GM21367 (cell line): Measurements from ENCODE around the gene RFX6.

Experiments
- ATAC-seq: cut with Tn5 transposase; IDR thresholded peaks from one replicate; pipeline ENCODE4 v1.9.1; 2021; ENCODE audit not compliant: unreplicated experiment

The RFX6 gene

DNA sequence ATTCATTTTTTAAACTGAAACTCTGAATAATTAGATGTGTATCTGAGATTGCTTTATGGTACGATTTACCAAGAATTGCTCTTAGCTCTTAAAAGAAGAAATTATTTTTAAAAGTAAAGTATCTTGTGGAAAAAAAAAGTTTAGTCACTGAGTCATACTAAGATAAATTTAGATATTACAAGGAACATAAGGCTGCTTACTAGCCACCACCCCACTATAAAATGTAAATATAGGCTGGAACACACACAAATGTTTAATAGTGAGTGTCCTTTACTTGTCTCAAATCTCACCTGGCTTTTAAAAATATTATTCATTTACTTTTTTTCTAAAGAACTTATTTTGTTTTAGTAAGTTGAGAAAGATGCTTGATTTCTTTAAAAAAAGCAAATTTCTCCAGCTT lies 17.6 kb downstream of the RFX6 start:
- no peak for ATAC-seq

- no peak for ATAC-seq
Measured at GRCh38 chr6:116895935-116896334, 18.9 kb downstream of the RFX6 start.

- no peak for ATAC-seq
Measured at GRCh38 chr6:116902634-116903033, 25.6 kb downstream of the RFX6 start.

- ATAC-seq = no peak
Measured at GRCh38 chr6:116922853-116923548, 46.0 kb downstream of the RFX6 start.

DNA sequence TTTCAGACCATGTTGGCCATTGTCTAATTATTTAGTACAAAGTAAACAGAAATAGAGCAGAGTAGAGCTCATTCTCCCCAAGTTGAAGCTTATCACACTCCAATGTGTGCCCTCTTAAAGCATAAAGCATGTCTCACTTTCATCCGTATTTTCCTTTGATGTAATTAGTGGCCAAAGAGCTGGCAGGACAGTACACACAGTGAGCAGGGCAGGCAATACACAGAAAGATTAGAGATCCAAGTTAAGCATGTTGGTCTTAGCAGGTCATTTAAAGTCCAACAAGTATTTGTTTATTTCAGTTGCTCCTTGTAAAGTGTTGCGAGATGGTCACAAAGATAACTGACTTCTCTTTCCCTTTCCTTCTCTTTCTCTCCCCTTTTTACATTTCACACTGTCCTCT lies 47.2 kb downstream of the RFX6 start:
- ATAC-seq = no peak

- no peak for ATAC-seq
Measured at GRCh38 chr6:116925088-116925794, 48.2 kb downstream of the RFX6 start.

DNA sequence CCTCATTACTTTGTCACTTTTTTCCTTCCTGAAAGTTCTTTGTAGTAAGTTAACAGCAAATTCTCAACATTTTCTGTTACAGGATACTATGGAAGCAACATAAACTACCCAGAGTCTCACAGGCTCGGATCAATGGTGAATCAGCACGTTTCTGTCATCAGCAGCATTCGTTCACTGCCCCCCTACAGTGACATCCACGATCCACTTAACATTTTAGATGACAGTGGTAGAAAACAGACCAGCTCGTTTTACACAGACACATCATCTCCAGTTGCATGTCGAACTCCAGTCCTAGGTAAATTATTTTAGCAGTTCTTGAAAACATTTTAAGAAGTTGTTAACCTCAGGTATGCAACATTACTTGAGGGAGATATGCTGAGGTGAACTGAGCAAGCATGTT lies 51.6 kb downstream of the RFX6 start:
- ATAC-seq = no peak

DNA sequence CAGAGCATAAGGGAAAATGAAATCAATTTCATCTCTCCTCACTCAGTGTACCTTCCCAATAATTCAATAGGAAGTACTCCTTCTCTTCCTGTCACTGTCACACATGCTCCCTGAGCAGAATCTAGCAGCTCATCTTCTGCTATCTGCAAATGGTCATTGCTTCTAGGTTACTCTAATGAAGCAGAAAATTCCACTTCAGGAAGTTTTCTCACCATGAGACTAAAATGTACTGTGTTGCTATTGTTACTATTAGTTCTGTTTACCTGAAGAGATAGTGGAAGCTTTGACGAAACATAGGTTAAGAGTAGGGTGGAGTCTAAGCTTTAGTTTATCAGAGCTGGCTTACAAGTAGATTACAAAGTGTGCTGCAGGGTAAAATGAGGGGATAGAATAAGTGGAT lies 52.8 kb downstream of the RFX6 start:
- ATAC-seq = no peak

DNA sequence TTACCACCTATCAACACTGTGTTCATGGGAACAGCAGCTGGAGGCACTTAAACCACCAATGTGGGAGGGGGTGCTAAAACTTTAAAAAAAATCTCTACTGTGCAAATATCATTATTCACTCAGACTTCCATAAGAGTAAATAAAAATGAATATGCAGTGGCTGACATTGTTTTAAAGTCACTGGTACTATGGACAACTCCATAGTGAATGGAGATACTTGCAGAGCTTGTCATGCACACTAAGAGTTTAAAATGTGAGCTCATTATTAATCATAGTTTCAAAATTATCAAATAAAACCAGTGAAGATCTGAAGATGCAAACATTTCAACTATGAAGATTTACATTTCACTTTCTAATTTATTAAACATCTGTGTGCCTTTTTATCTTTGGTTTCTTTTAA lies 54.4 kb downstream of the RFX6 start:
- ATAC-seq = no peak

DNA sequence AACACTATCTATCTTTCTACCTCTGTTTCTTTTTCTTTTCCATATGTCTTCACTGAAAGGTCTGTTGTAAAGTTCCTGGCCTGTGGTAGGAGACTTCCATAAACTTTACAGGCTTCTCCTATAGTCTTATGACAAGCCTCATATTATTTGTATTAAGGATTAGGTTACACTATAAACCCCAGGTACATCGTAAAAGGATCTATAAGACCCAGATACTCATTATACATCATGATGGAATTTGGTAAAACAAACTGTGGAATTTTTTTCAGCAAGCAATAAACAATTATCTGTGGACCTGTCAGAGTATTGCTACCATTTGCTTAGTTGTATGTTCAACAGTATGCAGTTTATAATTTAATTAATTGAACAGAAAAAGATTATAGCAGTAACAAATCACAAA lies 55.5 kb downstream of the RFX6 start:
- ATAC-seq = no peak

GRCh38 chr6:116933485-116933884 lies 56.4 kb downstream of the RFX6 start:
- ATAC-seq = no peak

DNA sequence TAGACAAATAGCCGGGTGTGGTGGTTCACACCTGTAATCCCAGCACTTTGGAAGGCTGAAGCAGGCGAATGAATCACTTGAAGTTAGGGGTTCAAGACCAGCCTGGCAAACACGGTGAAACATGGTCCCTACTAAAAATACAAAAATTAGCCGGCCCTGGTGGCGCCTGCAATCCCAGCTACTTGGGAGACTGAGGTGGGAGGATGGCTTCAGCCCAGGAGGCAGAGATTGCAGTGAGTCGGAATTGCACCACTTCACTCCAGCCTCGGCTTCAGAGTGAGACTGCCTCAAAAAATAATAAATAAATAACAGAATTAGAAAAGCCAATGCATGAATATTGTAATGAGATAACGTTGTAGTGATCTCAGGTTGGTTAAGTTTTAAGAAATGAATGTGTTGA lies 61.3 kb downstream of the RFX6 start:
- no peak for ATAC-seq

GRCh38 chr6:116941727-116942126 lies 64.7 kb downstream of the RFX6 start:
- ATAC-seq = no peak

DNA sequence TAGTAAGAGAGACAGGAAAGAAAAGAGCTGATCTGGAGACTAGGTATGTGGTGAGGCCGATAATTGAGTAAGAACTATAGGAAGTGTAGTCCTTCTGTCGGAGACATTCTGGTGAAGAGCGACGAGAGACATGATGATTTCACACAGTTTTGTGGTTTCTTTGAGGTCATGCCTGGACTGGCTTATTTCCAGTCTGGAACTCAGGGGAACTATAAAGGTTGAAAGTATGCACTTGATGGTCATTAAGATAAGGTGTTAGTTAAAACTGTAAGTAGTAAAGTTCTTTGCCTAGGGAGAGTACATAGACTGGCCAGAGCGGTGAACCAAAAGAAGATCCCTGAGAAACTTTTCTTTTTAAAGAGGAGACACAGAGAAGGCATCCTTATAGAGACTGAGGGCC lies 68.8 kb downstream of the RFX6 start:
- ATAC-seq = no peak

DNA sequence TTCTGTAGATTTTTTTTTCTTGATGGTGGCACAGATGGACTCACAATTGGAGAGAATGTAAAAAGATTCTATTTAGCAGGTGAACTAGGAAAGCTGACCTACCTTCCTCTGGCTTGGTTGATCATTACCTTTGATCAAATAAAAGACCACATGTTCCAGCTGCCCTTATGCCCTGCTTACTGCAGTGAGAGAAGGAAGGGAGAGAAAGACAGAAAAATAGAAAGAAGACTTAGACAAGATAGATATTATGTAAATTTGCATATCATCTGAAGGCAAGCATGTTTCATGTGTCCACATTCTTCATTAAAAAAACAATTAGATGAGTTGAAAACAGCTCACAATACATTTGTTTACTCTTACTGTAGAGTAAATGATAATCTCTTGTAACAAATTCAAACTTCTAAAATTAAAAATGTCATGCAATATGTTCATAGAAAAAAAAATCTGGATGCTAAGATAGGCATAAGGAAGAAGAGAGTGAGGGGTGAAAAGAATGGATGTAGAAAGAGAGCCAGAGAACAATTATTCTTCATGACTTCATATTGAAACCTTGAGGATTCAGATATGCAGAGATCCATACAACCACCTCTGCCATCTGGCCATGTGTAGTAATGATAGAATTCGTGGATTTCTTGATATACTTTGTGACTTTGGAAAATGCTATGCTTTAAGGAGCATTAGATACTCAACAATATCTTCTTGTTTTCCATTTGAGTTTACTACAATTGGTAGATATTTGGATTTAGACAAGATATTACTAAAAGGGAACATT lies 71.7 kb downstream of the RFX6 start:
- ATAC-seq = no peak

GRCh38 chr6:116949964-116950363 lies 72.9 kb downstream of the RFX6 start:
- no peak for ATAC-seq

- no peak for ATAC-seq
Measured at GRCh38 chr6:116954335-116954734, 77.3 kb downstream of the RFX6 start.

GRCh38 chr6:116954938-116955337 lies 77.9 kb downstream of the RFX6 start:
- no peak for ATAC-seq

DNA sequence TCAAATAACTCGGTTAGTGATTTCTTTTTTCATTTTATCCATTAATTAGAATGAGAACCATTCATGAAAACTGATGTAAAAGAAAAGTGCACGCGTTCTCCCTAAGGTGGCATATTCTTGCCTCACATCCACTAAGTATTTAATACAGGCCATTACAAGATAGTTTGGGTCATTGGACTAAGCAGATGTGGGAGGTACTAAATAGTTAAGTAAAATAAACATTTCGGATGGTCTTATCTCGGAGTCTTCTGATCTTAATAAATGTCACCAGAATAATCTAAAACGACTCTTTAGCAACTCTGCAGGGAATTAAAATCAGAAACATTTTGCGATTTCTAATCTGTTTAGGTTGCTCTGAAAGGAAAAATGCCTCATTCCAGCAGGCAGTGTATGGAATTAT lies 78.7 kb downstream of the RFX6 start:
- no peak for ATAC-seq

DNA sequence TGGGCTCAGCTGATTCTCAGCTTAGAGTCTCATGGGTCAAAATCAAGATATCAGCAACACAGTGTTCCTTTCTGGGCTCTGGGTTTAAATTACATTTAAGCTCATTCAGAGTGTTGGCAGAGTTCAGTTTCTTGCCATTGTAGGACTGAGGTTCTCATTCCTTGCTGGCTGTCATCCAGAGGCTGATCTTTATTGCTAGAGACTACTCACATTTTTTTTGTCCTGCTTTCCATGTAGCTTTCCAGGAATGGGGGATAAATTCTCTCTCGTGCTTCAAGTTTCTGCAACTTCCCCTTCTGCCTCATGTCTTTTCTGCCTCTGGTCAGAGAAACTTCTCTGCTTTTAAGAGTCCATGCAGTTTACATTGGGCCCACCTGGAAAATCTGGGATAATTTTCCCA lies 86.9 kb downstream of the RFX6 start:
- no peak for ATAC-seq

- no peak for ATAC-seq
Measured at GRCh38 chr6:116966675-116967576, 89.9 kb downstream of the RFX6 start.
